GM12864 (cell line): Measurements from ENCODE around the gene FNDC3A.

Source experiments
- DNase-seq: peaks from one replicate; pipeline ENCODE4 v3.0.0-alpha.2; 2011; ENCODE audit warnings: low read depth
- H3K4me3 ChIP-seq: 2 replicates; pipeline ENCODE4 v1.5.1; 2011; ENCODE audit warnings: mild to moderate bottlenecking, low read depth, low read length, control low read depth
- CTCF ChIP-seq: IDR thresholded peaks from 2 replicates; pipeline ENCODE4 v1.5.1; 2011; ENCODE audit warnings: low read depth, mild to moderate bottlenecking, moderate library complexity, low read length, control low read depth, inconsistent platforms; ENCODE audit errors: missing control alignments

The FNDC3A gene

GRCh38 chr13:49040872-49041271, 65.2 kb downstream of the FNDC3A start:
- H3K4me3 ChIP-seq: no peak overlapping the region
- TF ChIP-seq CTCF: no peak
- DNase-seq: no peak

- no peak for TF ChIP-seq CTCF
- DNase-seq: no peak
- H3K4me3 ChIP-seq: no peak overlapping the region
These were observed 66.8 kb downstream of the FNDC3A start for GRCh38 chr13:49042476-49042875.

- no peak for DNase-seq
- no peak overlapping the region for H3K4me3 ChIP-seq
- TF ChIP-seq CTCF: no peak
These were observed 68.3 kb downstream of the FNDC3A start for GRCh38 chr13:49044008-49044407.

GRCh38 chr13:49044836-49045235, 69.1 kb downstream of the FNDC3A start:
- no peak for TF ChIP-seq CTCF
- no peak for DNase-seq
- no peak overlapping the region for H3K4me3 ChIP-seq

- no peak for TF ChIP-seq CTCF
- no peak for DNase-seq
- H3K4me3 ChIP-seq: no peak overlapping the region
These were observed 70.3 kb downstream of the FNDC3A start for GRCh38 chr13:49046002-49046401.

- H3K4me3 ChIP-seq: no peak overlapping the region
- DNase-seq: no peak
- no peak for TF ChIP-seq CTCF
These were observed 70.8 kb downstream of the FNDC3A start for GRCh38 chr13:49046519-49046918.

- no peak overlapping the region for H3K4me3 ChIP-seq
- TF ChIP-seq CTCF: no peak
- no peak for DNase-seq
These were observed 77.1 kb downstream of the FNDC3A start for GRCh38 chr13:49052813-49053212.
